ENCODE data around the gene DRAM1. TPM values are rescaled to one million over a fixed set of nuclear protein-coding genes. Genes with fewer than 3 reads are reported as not detected.

Gene DRAM1
- polyA plus RNA-seq, 2 of the 4 experiments (the other 2 are of a cell fraction): 28.0 to 39.1 TPM

- FAIRE-seq (no peak), ATAC-seq (no peak), DNase-seq (ENCODE audit: low read depth in 1 of 2, low spot score in 1 of 2) (no peak)
- TF ChIP-seq E2F6 (IDR thresholded peaks at IDR 0.05; ENCODE audit: borderline replicate concordance, low read depth) (no peak), RAD21 (conservative IDR thresholded peaks at IDR 0.05 in 1 of 2, IDR thresholded peaks at IDR 0.05 in 1 of 2) (no peak), EHMT2 (IDR thresholded peaks at IDR 0.05; ENCODE audit: low read depth) (no peak), NPAS2 (CRISPR knock-in tag; IDR thresholded peaks at IDR 0.05; ENCODE audit: borderline replicate concordance) (no peak), TFCP2L1 (CRISPR knock-in tag; IDR thresholded peaks at IDR 0.05) (no peak), CEBPB (IDR thresholded peaks at IDR 0.05) (no peak), RFX5 (IDR thresholded peaks at IDR 0.05) (no peak), FOXS1 (CRISPR knock-in tag; IDR thresholded peaks at IDR 0.05) (no peak), HEYL (CRISPR knock-in tag; IDR thresholded peaks at IDR 0.05) (no peak), ATOH8 (CRISPR knock-in tag; IDR thresholded peaks at IDR 0.05; ENCODE audit: low read depth) (no peak), CBX2 (IDR thresholded peaks at IDR 0.05; ENCODE audit: borderline replicate concordance, low read depth) (no peak), MAFK (IDR thresholded peaks at IDR 0.05; ENCODE audit: partially characterized antibody) (no peak), RCOR1 (IDR thresholded peaks at IDR 0.05; ENCODE audit: low read depth, low read length) (no peak), MAZ (IDR thresholded peaks at IDR 0.05; ENCODE audit: borderline replicate concordance, low read depth, low read length) (no peak), RARB (CRISPR knock-in tag; IDR thresholded peaks at IDR 0.05) (no peak), CHD2 (IDR thresholded peaks at IDR 0.05; ENCODE audit: low read length, partially characterized antibody) (no peak), FOSL2 (IDR thresholded peaks at IDR 0.05) (no peak), FOSL2 (CRISPR knock-in tag; IDR thresholded peaks at IDR 0.05) (no peak), ZNF302 (CRISPR knock-in tag; IDR thresholded peaks at IDR 0.05) (no peak), MAX (IDR thresholded peaks at IDR 0.05) (no peak), NR3C1 (IDR thresholded peaks at IDR 0.05) (no peak)
- POLR2A ChIA-PET: interaction anchor here (0.6 kb wide), 1 partner anchor 819 kb away, joined by 4 read pairs; no protein-coding TSS in a partner anchor
- peak overlapping the region; percentile 94 to 97 for H3K27ac ChIP-seq
- peaks cover 11% of the 10 kb centered on the region; the same call in 1 of the 3 replicates for H3K4me1 ChIP-seq
- CTCF ChIA-PET: interaction anchor here (1.5 kb wide), 1 partner anchor 37 kb away, joined by 3 read pairs; no protein-coding TSS in a partner anchor
- peak overlapping the region; percentile 79 for H3K4me3 ChIP-seq
- no peaks in the 10 kb centered on the region for H3K9me3 ChIP-seq
- H3K4me2 ChIP-seq: peak overlapping the region; percentile 85
- WGBS (ENCODE audit: missing lambda C conversion rate): 59% methylated on average over 9 of the region's 9 CpGs
Observed at GRCh38 chr12:101876322-101876860, 989 bp upstream of the DRAM1 start.

- peak; percentile 59 to 73 for ATAC-seq
- under 1% methylated on average over 19 of the region's 24 CpGs for WGBS (ENCODE audit: missing lambda C conversion rate)
Observed at GRCh38 chr12:101877806-101878242, 444 bp downstream of the DRAM1 start.

More at GRCh38 chr12:101877806-101878242, 444 bp downstream of the DRAM1 start:
- DNase-seq (ENCODE audit: low read depth in 1 of 2, low spot score in 1 of 2) (peak; percentile 35 to 45), FAIRE-seq (no peak)
- H3K4me3 ChIP-seq: peak overlapping the region; percentile 79
- CTCF ChIA-PET: interaction anchor here (1.0 to 1.9 kb wide), 3 partner anchors 22 to 47 kb away, joined by 3 to 4 read pairs (median 3); partner anchors contain the start of gene GNPTAB
- TF ChIP-seq ZFP36 (IDR thresholded peaks at IDR 0.05; ENCODE audit: borderline replicate concordance, partially characterized antibody): peak; percentile 90
- no peak for TF ChIP-seq HMGXB4 (CRISPR knock-in tag; IDR thresholded peaks at IDR 0.05; ENCODE audit: borderline replicate concordance)
- TF ChIP-seq MAX (IDR thresholded peaks at IDR 0.05): 0 out of 2 replicates have a peak, but pooled peaks have one; percentile 44
- no peaks in the 10 kb centered on the region for H3K9me3 ChIP-seq
- peak overlapping the region; percentile 94 to 97 for H3K27ac ChIP-seq
- H3K4me2 ChIP-seq: peak overlapping the region; percentile 85
- POLR2A ChIA-PET: interaction anchor here (0.6 to 1.4 kb wide), 5 partner anchors 9 to 925 kb away, joined by 3 to 14 read pairs (median 4); no protein-coding TSS in a partner anchor
- peaks cover 11% of the 10 kb centered on the region; the same call in 1 of the 3 replicates for H3K4me1 ChIP-seq

Data from A549 (cell line).